ENCODE measurements around the gene GTSE1. TPM values are rescaled to one million over a fixed set of nuclear protein-coding genes. Genes with fewer than 3 reads are reported as not detected.

The GTSE1 gene
- total and polyA plus RNA-seq, 2 of the 13 experiments (the other 11 are each of a cell fraction or from before 2014, with no cell fraction given) = 10.7 to 13.5 TPM

GRCh38 chr22:46250783-46251125, 45.9 kb upstream of the GTSE1 start (continued):
- TF ChIP-seq GMEB2 (CRISPR knock-in tag; IDR thresholded peaks at IDR 0.05; ENCODE audit: low read depth) = no peak
- TF ChIP-seq DNMT3B (CRISPR knock-in tag; conservative IDR thresholded peaks at IDR 0.05) = 0 out of 2 replicates have a peak, but pooled peaks have one; percentile 8
- peak; percentile 72; the same call in 1 of the 2 replicates for TF ChIP-seq MTA1 (CRISPR knock-in tag; IDR thresholded peaks at IDR 0.05; ENCODE audit: borderline replicate concordance)
- TF ChIP-seq ZFP36 (IDR thresholded peaks at IDR 0.05; ENCODE audit: borderline replicate concordance, low read depth, low read length, partially characterized antibody) = no peak
- TF ChIP-seq ZIK1 (CRISPR knock-in tag; IDR thresholded peaks at IDR 0.05; ENCODE audit: borderline replicate concordance, low read depth) = no peak
- TF ChIP-seq NFYC (CRISPR knock-in tag; IDR thresholded peaks at IDR 0.05) = no peak
- no peak for TF ChIP-seq TRAFD1 (CRISPR knock-in tag; IDR thresholded peaks at IDR 0.05; ENCODE audit: borderline replicate concordance)
- peak; percentile 90 for TF ChIP-seq AGO2 (optimal IDR thresholded peaks at IDR 0.05; ENCODE audit: low read depth, low read length)
- no peak for TF ChIP-seq RNF219 (CRISPR knock-in tag; IDR thresholded peaks at IDR 0.05)
- TF ChIP-seq SAP130 (CRISPR knock-in tag; IDR thresholded peaks at IDR 0.05; ENCODE audit: low read depth) = no peak
- no peak for TF ChIP-seq RBFOX2 (IDR thresholded peaks at IDR 0.05; ENCODE audit: low read depth, low read length)
- no peak for TF ChIP-seq NCOA1 (CRISPR knock-in tag; IDR thresholded peaks at IDR 0.05)
- TF ChIP-seq SATB2 (CRISPR knock-in tag; IDR thresholded peaks at IDR 0.05) = no peak
- TF ChIP-seq SAFB2 (CRISPR knock-in tag; IDR thresholded peaks at IDR 0.05; ENCODE audit: borderline replicate concordance, low read depth) = no peak
- no peak for TF ChIP-seq DZIP1 (CRISPR knock-in tag; IDR thresholded peaks at IDR 0.05)
- TF ChIP-seq SP140L (CRISPR knock-in tag; IDR thresholded peaks at IDR 0.05; ENCODE audit: borderline replicate concordance) = no peak
- TF ChIP-seq JDP2 (CRISPR knock-in tag; IDR thresholded peaks at IDR 0.05; ENCODE audit: borderline replicate concordance) = no peak
- 0 out of 2 replicates have a peak, but pooled peaks have one; percentile 24 for TF ChIP-seq ZBTB2 (CRISPR knock-in tag; IDR thresholded peaks at IDR 0.05; ENCODE audit: low read depth)
- TF ChIP-seq HNF1B (CRISPR knock-in tag; IDR thresholded peaks at IDR 0.05) = no peak

Measured in HepG2 (cell line).